GM19324 (cell line): ENCODE data around the gene EMID1.

Experiments used
- ATAC-seq: cut with Tn5 transposase; IDR thresholded peaks from one replicate; pipeline ENCODE4 v1.9.1; 2021; ENCODE audit warnings: mild to moderate bottlenecking, moderate library complexity; ENCODE audit not compliant: unreplicated experiment, low FRiP score

EMID1 gene

DNA sequence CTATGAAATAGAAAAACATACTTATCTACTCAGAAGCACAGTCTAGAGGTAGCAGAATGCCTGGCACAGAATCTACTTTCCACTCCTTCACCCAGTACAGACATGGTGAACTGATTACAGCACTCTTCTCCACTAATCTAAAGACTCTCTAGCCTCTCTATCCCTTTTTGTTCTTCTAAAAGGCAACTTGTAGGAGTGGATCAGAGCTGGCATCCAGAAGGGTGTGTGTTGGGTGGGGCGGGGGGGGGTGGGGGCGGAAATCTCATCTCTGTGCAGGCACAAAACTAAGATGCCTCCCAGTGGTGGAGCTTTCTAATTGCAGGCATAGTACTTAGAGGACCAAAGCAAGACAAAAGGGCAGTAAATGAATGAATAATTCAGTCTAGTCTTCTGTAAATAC is 11.5 kb upstream of the EMID1 start:
- no peak for ATAC-seq

DNA sequence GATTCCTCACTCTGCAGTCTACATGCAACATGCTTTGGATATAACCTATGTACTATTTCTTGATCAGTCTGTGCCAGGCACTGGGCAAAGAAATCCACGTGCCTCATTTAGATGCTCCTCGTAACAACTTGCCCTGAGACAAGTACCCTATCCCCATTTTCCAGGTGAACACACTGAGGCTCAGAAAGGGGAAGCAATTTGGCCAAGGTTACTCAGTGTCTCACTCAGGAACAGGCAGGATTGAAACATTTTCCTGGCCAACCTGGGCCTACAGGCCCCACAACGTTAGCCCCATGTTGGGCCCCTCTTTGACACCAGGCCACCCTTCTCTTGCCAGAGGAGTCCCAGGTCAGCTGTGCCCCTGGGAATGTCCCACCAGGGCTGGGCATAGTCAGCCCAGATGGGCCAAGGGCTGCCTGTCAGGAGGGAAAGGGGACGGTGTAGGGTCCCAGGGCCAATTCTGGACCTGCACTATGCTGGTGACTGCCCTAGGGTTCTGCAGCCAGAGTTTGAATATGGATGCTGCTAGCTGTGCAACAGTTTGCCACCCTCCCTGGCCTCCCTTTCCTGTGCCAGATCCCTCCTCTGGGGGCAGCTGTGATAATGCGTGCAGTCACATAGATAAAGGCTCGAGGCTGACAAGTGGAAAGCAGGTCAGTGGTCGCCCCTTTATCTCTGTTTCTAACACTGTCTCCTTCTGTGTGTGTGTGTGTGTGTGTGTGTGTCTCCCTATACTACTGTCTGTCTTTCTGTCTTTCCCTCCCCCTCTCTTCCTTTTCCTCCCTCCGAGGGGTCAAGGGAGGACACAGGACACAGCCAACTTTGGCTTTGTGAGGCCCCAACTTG is 10.4 kb upstream of the EMID1 start:
- no peak for ATAC-seq

DNA sequence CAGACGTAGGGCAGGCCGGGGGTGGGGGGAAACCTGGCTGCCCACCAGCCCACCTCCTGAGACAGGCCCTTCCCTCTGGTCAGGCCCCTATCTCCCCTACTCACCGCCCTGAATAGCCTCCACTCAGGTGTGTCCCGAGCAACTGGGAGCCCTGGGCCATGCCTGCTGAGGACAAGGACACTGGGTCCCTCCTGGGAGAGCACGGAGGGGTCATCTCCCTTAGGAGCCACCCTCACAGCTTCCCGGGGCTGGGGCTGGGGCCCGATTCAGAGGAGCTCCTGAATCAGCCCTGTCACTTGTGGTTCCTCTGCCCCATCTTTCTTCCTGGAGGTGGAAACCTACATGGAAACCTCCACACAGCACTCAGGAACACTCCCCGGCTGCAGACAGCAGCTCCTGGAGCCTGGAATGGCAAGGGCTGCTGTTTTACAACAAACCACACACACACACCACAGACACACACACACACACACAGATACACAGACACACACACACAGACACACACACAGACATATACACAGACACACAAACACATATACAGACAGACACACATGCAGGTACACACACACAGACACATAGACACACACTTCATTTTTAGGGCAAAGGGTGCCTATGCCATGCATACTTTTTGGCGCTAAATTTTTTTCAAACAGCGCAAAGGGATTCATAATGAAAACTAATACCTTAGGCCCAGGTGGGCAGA is 9.6 kb upstream of the EMID1 start:
- ATAC-seq, result no peak

DNA sequence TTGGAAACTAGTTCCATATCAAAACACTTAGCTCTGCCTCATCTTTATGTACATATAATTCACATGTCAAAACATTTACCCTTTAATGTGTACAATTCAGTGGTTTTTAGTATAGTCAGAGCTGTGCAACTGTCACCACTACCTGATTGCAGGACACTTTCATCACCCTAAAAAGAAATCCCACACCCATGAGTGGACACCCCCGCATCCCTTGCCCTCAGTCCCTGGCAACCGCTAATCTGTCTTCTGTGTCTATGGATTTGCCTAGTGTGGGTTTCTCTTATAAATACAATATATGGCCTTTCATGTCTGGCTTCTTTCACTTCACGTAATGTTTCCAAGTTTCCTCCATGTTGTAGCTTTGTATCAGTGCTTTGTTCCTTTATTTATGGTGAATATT is 8.6 kb upstream of the EMID1 start:
- no peak for ATAC-seq

DNA sequence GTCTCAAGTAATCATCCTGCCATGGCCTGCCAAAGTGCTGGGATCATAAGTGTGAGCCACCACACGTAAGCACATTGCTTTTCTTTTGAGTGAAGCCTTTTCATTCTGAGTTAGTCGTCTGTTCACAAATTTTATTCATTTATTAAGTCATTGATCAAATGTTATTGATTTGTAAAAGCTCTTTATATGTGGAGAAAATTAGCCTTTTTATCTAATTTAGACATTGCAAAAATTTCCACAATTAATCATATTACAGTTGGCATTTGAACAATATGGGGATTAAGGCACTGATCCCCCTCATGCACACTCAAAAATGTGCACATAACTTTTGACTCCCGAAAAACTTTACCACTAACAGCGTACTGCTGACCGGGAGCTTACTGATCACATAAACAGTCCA is 7.5 kb upstream of the EMID1 start:
- no peak for ATAC-seq

DNA sequence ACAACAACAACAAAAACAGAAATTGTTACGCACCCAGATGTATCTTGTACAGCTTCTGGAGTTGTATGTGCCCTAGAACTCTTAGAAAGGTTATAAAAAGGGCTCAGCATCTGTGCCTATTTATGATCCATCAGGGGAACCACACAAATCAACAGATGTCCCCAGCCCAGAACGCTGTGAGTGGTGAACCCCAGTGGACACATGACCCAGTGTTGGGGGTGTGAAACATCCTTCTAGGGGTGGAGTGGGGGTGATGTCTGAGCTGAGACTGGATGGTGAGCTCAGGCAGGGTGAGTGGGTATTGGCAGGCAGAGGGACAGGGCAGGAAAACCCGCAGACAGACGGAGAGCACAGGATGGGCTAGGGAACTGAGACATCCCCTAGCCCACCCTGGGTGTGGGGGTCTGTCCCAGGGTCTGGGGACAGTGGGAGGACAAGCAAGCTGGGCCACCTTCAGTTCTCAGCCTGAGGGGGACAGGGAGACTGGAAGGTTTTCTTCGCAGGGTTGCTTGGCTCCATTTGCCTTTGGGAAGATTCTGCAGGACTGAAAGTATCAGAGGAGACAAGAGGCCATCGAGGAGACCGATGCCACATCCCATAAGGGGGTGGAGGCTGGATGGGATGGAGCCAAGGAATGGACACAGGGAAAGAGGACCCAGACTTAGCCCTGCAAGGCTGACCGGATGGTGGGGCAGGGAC is 5.8 kb upstream of the EMID1 start:
- ATAC-seq, result no peak

DNA sequence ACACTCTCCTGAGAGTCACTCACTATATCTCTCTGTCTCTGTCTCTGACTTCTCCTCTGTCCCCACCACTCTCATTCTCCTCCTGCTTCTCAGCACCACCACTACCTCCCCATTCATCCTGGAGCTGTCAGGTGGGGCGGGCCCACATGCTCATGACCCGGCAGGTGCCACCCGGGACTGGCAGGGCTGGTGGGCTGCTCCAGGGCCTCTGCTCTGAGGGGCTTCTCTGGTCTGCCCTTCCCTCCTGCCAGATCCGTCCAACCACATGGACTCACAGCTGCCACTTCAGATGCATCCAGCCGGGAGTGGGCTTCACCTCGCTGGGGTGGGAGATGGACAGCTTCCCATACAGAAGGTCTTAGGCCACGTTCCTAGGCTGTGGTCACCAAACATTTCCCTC is 4.8 kb upstream of the EMID1 start:
- ATAC-seq, result no peak

DNA sequence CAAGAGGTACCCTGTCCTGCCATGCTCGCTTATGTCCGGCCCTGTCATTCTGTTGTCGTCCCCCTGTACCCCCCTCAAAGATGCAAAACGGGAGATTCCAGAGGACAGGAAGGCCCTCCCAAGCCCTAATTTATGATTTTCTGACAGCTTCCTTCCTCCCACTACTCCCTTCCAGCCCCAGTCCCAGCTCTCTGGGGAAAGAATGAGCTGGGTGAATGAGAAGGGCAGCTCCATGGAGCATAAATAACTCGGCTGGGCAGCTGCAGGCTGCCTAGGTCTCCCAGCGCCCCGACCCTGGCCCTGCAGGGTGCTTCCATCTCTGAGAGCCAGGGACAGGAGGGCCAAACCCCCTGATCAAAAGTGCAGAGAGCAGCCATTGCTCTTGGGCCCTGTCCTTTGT is 3.9 kb upstream of the EMID1 start:
- ATAC-seq, result no peak

DNA sequence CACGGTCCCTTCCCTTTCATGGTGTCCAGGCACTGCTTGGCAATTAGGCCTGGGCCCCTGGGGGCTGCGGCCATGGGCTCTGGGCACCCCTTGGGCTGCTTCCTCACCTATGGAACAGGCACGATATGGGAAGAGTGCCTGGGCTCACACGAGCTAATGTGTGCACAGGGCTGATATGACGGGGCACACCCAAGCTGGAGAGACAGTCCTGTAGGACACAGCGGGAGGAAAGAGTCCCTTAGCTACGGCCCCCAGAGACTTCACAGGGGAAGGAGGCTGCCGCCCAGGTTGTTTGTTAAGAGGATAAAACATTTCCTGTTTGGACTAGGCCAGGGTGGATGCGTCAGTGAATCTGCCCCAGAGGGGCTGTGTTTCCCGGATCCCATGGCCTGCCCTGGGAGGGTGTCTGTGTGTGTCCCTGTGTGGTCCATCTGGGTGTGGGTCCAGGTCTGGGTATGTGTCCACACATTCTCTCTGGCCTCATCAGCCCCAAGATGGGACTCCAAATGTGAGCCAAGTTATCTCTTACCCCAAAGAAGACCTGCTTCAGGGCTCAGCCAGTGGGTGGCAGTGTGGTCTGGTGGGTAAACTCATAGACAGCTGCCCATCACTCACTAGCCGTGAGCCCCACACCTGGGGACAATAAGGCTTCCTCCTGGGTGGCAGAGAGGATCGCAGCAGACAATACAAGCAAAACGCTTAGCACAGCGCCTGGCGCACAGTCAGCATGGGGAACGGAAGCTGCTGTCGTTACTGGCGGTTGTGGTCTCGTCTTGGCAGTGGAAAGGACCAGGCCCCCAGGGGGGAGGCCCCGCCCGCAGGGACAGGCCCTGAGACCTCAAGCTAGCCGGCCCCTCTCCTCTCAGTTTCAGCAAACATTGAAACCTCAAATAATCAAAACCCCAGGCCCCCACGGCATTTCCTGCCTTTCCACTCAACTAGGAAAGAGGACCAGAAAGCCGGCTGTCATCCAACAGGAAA is 3.2 kb upstream of the EMID1 start:
- ATAC-seq, result peak; percentile 62

DNA sequence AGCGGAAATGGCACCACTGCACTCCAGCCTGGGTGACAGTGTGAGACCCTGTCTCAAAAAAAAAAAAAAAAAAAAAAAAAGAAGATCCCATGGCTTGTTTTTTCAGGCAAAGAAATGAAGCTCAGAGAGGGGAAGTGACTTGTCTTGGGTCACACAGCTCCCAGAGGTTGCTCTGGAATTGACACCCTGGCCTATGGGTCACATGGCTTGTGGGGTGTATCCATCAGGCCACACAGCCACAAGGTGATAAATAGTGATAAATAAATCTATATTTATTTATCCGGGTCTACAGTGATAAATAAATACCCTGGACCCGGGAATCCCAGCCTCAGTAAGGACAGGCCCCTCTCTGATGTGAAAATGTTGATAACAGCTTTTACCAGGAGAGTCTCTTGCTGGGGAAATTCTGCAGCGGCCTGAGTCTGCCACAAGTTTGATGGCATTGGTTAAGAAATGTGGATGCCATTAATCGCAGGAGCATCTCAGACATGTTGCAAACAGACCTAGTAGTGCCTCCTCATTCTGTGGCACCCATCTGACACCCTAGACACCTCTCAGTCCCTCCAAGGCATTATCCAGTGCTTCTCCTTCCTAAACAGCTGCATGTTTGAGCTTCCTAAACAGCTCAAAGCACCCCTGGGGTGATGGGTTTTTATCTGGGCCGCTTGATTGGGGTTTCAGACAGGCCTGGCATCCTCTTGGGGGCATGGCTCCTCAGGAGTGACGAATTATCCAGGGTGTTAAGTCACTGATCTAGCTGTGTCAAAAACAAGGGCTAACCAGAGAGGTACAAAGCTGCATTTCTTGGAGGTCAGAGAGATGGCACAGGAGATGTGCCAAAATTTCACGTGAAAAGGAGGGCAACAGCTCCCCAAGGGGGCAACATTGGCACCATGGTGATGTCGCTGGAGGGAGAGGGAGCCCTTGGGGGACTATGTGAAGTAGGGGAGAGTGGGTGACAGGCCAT is 1.9 kb upstream of the EMID1 start:
- ATAC-seq, result no peak

DNA sequence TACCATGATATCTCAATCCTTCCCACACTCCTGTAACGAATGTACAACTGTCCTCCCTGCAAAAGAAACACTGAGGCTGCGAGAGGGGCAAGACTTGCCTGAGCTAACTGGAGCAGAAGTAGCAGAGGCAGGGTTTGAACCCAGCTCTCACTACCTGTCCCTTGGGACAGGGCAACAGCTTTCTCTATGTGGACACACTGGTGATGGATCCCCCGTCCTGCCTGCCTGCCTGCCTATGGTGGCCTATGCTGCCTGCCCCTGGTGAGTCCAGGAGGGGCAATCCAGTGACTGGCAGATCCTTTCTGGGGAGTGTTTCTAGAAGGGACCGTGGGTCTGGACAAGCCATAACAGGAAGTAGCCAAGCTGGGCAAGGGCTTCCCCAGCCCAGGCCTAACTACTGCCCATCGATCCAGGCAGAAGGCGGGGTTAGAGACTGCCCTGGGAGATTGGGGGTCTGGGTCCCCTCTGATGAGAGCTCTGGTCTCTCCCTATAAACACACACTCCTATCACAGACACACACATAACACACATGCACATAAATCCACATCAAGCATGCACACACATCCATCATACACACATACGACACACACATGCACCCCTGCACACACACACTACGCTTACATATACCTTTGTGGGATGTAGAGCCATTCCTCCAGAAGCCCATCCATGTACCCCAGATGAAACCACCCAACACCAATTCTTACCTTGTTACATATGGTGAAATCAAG is 1.1 kb upstream of the EMID1 start:
- no peak for ATAC-seq

DNA sequence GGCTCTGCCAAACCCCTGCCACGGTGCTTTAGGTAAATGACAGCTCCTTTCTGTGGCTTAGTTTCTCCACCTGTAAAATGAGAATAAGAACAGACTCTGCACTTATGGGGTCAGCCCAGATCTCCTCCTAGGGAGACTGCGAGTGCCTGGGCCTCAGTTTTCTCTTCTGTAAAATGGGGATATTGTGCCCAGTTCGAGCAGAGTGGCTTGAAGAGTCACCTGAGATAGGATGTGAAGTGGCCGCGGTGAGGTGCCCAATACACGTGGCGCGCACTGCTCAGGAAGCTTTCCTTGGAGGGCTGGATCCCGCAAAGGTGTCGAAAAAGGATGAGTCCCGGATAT is 473 bp upstream of the EMID1 start:
- no peak for ATAC-seq

DNA sequence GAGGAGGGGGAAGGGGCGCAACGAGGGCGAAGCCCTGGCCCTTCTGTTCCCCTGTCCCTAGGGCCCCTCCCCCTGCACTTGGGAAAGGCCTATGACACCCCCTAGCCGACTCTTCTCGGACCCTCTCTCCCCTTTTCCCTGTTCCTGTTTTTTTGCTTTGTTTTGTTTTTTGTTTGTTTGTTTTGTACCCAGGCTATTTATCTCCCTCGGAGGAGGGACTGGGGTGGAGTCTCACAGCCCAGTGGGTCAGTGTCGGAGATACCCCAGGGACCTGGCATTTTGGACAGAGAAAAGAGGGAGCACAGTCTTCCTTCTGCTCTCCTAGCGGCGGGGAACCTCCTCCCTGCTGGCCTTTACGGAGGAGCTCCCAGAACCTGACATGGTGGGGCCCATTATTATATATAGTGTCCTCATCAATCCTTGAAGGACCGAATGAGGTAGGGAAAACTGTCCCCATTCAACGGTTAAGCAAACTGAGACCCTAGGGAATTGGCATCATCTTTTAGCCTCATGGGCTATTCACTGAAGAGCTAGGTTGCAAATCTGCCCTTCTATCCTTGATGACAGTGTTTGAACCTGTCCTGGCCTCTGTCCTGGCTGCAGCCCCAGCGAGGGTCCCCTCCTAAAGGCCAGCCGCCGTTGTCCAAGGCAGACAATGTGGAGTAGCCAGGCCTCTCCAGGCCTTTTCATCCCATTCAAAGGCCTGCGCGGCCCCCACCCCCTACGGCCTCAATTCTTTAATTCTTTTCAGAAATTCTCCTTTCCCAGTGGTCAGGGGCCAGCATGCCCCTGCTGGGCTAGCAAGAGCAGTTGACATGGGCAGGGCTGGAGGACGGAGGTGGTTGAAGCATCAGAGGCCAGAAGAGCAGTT is 911 bp downstream of the EMID1 start:
- no peak for ATAC-seq

DNA sequence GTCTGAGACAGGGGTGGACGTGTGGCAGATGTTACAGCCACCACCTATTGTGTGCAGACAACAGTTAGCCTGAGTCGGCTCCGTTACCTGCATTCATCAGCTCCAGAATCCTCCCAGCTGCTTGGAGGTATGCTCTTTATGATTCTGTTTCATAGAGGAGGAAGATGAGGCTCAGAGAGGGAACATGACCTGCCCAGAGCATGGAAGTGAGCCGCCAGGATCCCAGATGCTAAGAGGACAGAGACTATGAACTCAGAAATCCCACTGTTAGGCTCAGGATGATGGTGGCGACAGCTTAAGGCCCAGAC is 1.5 kb downstream of the EMID1 start:
- no peak for ATAC-seq

DNA sequence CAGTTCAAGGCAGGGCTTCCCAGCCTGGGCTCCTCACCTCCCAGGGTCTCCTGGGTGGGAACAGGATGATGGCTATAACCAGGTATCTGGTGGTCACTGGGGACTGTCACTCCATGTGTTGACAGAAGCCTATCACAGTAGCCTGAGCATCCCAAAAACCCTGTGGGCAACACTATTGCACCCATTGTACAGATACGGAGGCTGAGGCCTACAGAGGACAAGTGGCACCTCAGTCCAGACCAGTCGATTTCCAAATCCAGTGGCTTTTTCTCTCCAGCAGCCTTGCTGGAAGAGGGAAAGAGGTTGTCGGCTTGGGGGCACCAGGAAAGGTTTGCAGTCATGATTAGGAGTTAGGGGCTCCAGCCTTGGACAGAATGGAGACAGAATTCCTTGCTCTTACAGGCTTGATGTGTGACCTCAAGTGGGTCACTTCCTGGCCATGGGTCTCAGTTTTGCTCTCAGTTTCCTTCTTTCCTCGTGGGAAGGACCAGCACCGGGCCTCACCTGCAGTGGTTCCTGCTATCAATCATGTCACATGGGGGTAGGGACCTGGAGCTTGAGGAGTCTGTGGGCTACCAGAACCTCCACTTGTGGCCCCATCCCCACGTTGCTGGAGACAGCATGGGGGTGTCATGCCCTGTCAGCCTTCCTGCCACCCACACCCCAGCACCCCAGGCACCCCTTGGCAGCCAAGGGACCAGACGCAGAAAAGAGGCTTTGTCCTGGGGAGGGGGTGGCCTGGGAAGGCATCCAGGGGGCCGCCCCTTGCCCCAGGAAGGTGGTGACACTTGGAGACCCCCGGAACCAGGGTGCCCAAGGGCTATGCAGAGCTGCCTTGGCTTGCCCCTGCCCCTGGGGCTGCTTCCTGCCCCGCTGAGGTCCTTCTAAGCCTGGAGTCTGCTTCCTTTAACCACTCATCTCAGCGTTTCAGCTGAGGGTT is 2.1 kb downstream of the EMID1 start:
- no peak for ATAC-seq

DNA sequence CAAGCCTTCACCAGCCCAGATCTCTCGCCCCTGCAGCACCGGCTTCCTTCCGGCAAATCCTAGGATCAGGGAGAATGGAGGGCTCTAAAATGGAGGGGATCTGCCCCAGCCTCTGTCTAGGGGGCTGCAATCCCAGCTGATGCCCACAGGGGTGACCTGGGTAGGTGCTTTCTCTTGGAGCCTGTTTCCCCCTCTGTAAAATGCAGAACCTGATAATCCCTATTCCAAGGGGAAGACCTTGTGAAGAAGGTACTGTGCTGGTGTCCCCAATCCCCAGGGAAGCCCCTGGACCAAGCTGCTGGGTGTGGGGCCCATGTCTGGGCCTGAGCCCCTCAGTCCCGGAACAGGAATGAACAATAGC is 2.8 kb downstream of the EMID1 start:
- ATAC-seq, result no peak
